Mucosa of descending colon (tissue), 3 donors: ENCODE data around the gene A2ML1. TPM values are rescaled to one million over a fixed set of nuclear protein-coding genes. Genes with fewer than 3 reads are reported as not detected.
"Not testable (repeated sequence)": the region's sequence is repeated elsewhere in the genome, so short reads cannot be mapped to it uniquely, and the experiment has no call there.

Experiments used
- ATAC-seq: fragments of 200-7000 bp; cut with Tn5 transposase; one replicate; pipeline ENCODE4 v1.9.1; 2020; ENCODE audit warnings: mild to moderate bottlenecking, moderate library complexity
- DNase-seq, 3 donors: peaks; one replicate each; pipeline ENCODE4 v3.0.0-alpha.2; 2020
- H3K36me3 ChIP-seq: fragments of 200-600 bp; one replicate; pipeline ENCODE4 v1.8.0; 2021; ENCODE audit warnings: low read depth, mild to moderate bottlenecking
- H3K4me1 ChIP-seq: fragments of 200-600 bp; one replicate; pipeline ENCODE4 v1.8.0; 2021; ENCODE audit warnings: low read depth, mild to moderate bottlenecking
- H3K4me3 ChIP-seq: fragments of 200-600 bp; one replicate; pipeline ENCODE4 v1.8.0; 2021; ENCODE audit warnings: mild to moderate bottlenecking
- H3K9me3 ChIP-seq: fragments of 200-600 bp; one replicate; pipeline ENCODE4 v1.8.0; 2021; ENCODE audit warnings: mild to moderate bottlenecking
- CTCF ChIP-seq: fragments of 200-600 bp; IDR thresholded peaks from one replicate; pipeline ENCODE4 v1.8.0; 2022; ENCODE audit warnings: antibody characterized with exemption, mild to moderate bottlenecking
- intact Hi-C, 2 donors: fragments of 100-400 bp; cut with DNase I in 1 of 2; cut with micrococcal nuclease in 1 of 2; formaldehyde crosslinking; loops; one replicate each; pipeline versions ENCODE4 v1.11.0 to v1.11.1; 2022; cut with DNase I, micrococcal nuclease
- total RNA-seq, 3 donors: library from RNA; stranded (reverse); fragmentation: NEBNext Ultra II Directional in 2 of 3; extraction: Animal tissue kit (Norgen Biotek cat#: 25700) in 2 of 3; gene quantifications; one replicate each; pipeline versions ENCODE4 v1.2.1 to v1.2.4, GENCODE V29; 2021 to 2023
- donor health status: DM: no; HTN: no; CAD: no; lungs with moderate emphysema.
- donor health status: DM: no; HTN: no; CAD: no.
- donor health status: DM: no; HTN: yes; CAD: no.

The A2ML1 gene
- total RNA-seq, 3 donors from 2014 or later = 0.46 TPM; not detected in 2

- intact Hi-C loops = no loop called here
- ATAC-seq = no peak
- no peak for TF ChIP-seq CTCF
- DNase-seq = no peak
- Histone ChIP-seq H3K4me3 (no peak overlapping the region), H3K4me1 (no peaks in the 10 kb centered on the region), H3K36me3 (no peaks in the 10 kb centered on the region), H3K9me3 (no peaks in the 10 kb centered on the region)
Observed at GRCh38 chr12:8817856-8818255, 4.6 kb upstream of the A2ML1 start.

- ATAC-seq (no peak), DNase-seq (no peak)
- TF ChIP-seq CTCF = no peak
- H3K9me3 ChIP-seq = no peaks in the 10 kb centered on the region
- no peak overlapping the region for H3K4me3 ChIP-seq
- intact Hi-C loops = no loop called here
- no peaks in the 10 kb centered on the region for H3K36me3 ChIP-seq
- no peaks in the 10 kb centered on the region for H3K4me1 ChIP-seq
Observed at GRCh38 chr12:8818526-8818925, 3.9 kb upstream of the A2ML1 start.

- H3K4me3 ChIP-seq = no peak overlapping the region
- H3K4me1 ChIP-seq = no peaks in the 10 kb centered on the region
- H3K36me3 ChIP-seq = no peaks in the 10 kb centered on the region
- no peaks in the 10 kb centered on the region for H3K9me3 ChIP-seq
- intact Hi-C loops = no loop called here
- DNase-seq = no peak
- no peak for TF ChIP-seq CTCF
- ATAC-seq = no peak
Observed at GRCh38 chr12:8819666-8819980, 2.8 kb upstream of the A2ML1 start.

GRCh38 chr12:8820676-8821407 is 1.6 kb upstream of the A2ML1 start:
- not testable (repeated sequence) for H3K36me3 ChIP-seq, H3K4me3 ChIP-seq, H3K4me1 ChIP-seq, DNase-seq, ATAC-seq, H3K9me3 ChIP-seq
- intact Hi-C loops = loop anchor here (5.0 to 10.0 kb wide), 2 partner anchors 136 to 139 kb away; no protein-coding TSS in a partner anchor

- no peak overlapping the region for H3K4me3 ChIP-seq
- DNase-seq = no peak
- no peaks in the 10 kb centered on the region for H3K36me3 ChIP-seq
- H3K4me1 ChIP-seq = no peaks in the 10 kb centered on the region
- no peaks in the 10 kb centered on the region for H3K9me3 ChIP-seq
- no peak for TF ChIP-seq CTCF
- no peak for ATAC-seq
- intact Hi-C loops = loop anchor here (5.0 to 10.0 kb wide), 2 partner anchors 137 to 139 kb away; no protein-coding TSS in a partner anchor
Observed at GRCh38 chr12:8821591-8821990, 830 bp upstream of the A2ML1 start.

- Histone ChIP-seq H3K36me3 (no peaks in the 10 kb centered on the region), H3K4me3 (no peak overlapping the region), H3K4me1 (no peaks in the 10 kb centered on the region), H3K9me3 (no peaks in the 10 kb centered on the region)
- TF ChIP-seq CTCF = no peak
- intact Hi-C loops = loop anchor here (5.0 to 10.0 kb wide), 2 partner anchors 139 to 141 kb away; no protein-coding TSS in a partner anchor
- no peak for ATAC-seq
- DNase-seq = no peak
Observed at GRCh38 chr12:8823565-8824300, 1.3 kb downstream of the A2ML1 start.
